Fibroblast of pulmonary artery (primary cell): ENCODE measurements around the gene CHD9.

Source experiments
- DNase-seq: peaks from one replicate; pipeline ENCODE4 v3.0.0-alpha.2; 2010; ENCODE audit warnings: low read depth
- H3K4me3 ChIP-seq: replicated peaks from 2 replicates; pipeline ENCODE4 v1.5.1; 2011; ENCODE audit warnings: low read depth, mild to moderate bottlenecking, control low read depth, low read length, moderate library complexity
- TF ChIP-seq, protein P1 (sequence below): IDR thresholded peaks from 2 replicates; pipeline ENCODE4 v1.5.1; 2011; ENCODE audit warnings: mild to moderate bottlenecking, control low read depth, low read length, inconsistent platforms; ENCODE audit errors: missing control alignments

CHD9 gene

DNA sequence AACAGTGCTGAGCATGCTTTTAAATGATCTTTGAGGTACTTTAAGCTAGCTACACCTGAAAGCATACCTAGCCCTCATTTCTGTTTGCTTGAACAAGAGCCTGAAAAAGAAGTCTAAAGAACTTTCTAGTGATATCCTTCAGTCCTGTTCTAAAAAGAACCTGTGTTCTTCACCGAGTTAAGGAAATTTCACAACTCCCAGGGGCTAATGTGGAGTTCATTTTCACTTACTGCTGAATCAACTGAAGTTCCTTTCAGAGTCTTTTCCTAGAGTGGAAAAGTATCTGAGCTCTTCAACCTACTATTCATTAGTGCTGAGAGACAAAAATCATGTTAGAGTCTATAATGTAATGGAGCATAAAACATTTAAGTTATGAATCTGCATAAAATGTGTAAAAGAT is 66.9 kb downstream of the CHD9 start:
- H3K4me3 ChIP-seq: no peak overlapping the region
- peak; percentile 37 for DNase-seq
- TF ChIP-seq, protein P1, sequence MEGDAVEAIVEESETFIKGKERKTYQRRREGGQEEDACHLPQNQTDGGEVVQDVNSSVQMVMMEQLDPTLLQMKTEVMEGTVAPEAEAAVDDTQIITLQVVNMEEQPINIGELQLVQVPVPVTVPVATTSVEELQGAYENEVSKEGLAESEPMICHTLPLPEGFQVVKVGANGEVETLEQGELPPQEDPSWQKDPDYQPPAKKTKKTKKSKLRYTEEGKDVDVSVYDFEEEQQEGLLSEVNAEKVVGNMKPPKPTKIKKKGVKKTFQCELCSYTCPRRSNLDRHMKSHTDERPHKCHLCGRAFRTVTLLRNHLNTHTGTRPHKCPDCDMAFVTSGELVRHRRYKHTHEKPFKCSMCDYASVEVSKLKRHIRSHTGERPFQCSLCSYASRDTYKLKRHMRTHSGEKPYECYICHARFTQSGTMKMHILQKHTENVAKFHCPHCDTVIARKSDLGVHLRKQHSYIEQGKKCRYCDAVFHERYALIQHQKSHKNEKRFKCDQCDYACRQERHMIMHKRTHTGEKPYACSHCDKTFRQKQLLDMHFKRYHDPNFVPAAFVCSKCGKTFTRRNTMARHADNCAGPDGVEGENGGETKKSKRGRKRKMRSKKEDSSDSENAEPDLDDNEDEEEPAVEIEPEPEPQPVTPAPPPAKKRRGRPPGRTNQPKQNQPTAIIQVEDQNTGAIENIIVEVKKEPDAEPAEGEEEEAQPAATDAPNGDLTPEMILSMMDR: no peak

DNA sequence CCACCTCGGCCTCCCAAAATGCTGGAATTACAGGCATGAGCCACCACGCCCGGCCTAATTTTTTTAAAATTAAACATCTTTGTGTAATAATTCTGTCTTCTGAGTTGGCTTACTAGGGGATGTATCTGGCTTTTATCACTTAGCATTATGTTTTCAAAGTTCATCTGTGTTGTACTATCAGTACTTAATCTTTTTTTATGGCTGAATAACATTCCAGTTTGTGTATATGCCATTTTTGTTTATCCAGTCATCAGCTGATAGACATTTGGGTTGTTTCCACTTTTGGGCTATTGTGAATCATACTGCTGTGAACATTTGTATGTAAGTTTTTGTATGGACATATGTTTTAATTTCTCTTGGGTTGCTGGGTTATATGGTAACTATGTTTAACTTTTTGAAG is 69.0 kb downstream of the CHD9 start:
- TF ChIP-seq, protein P1: no peak
- H3K4me3 ChIP-seq: no peak overlapping the region
- DNase-seq: peak; percentile 63

GRCh38 chr16:53126390-53126789 is 71.6 kb downstream of the CHD9 start:
- TF ChIP-seq, protein P1: no peak
- no peak overlapping the region for H3K4me3 ChIP-seq
- no peak for DNase-seq

- TF ChIP-seq, protein P1: no peak
- DNase-seq: peak; percentile 72
- peak overlapping the region; percentile 54 for H3K4me3 ChIP-seq
Measured at GRCh38 chr16:53129281-53130158, 74.7 kb downstream of the CHD9 start.

- peak; percentile 97 for DNase-seq
- peak overlapping the region; percentile 74 for H3K4me3 ChIP-seq
- TF ChIP-seq, protein P1: peak; percentile 24
Measured at GRCh38 chr16:53130159-53131049, 75.6 kb downstream of the CHD9 start.

DNA sequence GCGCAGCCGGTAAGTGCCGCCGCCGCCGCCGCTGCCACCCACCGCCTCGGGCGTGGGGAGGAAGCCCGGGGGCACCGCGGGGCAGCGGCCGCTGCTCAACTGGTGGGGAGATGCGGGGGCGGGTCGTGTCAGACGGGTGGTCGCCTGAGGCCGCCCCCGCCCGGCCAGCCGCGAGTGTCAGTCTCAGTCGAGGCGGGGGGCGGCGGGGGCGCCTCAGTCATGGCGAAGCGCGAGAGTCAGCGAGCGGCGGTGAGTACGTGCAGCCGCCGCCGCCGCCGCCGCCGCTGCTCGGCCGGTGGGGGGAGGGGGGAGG is 76.2 kb downstream of the CHD9 start:
- DNase-seq: no peak
- TF ChIP-seq, protein P1: no peak
- peak overlapping the region; percentile 74 for H3K4me3 ChIP-seq
